ENCODE results near the gene RPL13. TPM values are rescaled to one million over a fixed set of nuclear protein-coding genes. Genes with fewer than 3 reads are reported as not detected.
"Not testable (repeated sequence)": the region's sequence is repeated elsewhere in the genome, so short reads cannot be mapped to it uniquely, and the experiment has no call there.

RPL13 gene
- total RNA-seq, 1 experiment from 2014 or later: 2,140 TPM

GRCh38 chr16:89567656-89568594 lies 7.4 kb downstream of the RPL13 start:
- Histone ChIP-seq H3K27me3 (replicated peaks; ENCODE audit: insufficient read depth, low read depth, low read length, poor library complexity) (no peaks in the 10 kb centered on the region), H3K4me3 (ENCODE audit: low read depth, low read length, poor library complexity, severe bottlenecking) (no peak overlapping the region), H3K9me3 (ENCODE audit: low read depth, low read length, poor library complexity, severe bottlenecking) (no peaks in the 10 kb centered on the region), H3K36me3 (ENCODE audit: insufficient read depth, low read length, poor library complexity, severe bottlenecking) (peaks cover 23% of the 10 kb centered on the region), H3K27ac (ENCODE audit: low read depth, low read length, poor library complexity, severe bottlenecking) (no peak overlapping the region), H3K4me1 (ENCODE audit: insufficient read depth, low read length, poor library complexity, severe bottlenecking) (peaks cover 31% of the 10 kb centered on the region)
- BruUV-seq (replicated peaks): no TSS peak
- intact Hi-C loops (cut with micrococcal nuclease; ENCODE audit: unreplicated experiment): no loop called here
- POLR2A ChIA-PET (ENCODE audit: low non-redundant PET): no interaction called here
- CTCF ChIA-PET: no interaction called here
- TF ChIP-seq EZH2 (IDR thresholded peaks at IDR 0.05; ENCODE audit: borderline replicate concordance, low read depth, low read length, poor library complexity, severe bottlenecking): no peak
- no peak for TF ChIP-seq CTCF (conservative IDR thresholded peaks at IDR 0.05; ENCODE audit: low read depth, low read length)
- no peak for DNase-seq (ENCODE audit: low spot score)

DNA sequence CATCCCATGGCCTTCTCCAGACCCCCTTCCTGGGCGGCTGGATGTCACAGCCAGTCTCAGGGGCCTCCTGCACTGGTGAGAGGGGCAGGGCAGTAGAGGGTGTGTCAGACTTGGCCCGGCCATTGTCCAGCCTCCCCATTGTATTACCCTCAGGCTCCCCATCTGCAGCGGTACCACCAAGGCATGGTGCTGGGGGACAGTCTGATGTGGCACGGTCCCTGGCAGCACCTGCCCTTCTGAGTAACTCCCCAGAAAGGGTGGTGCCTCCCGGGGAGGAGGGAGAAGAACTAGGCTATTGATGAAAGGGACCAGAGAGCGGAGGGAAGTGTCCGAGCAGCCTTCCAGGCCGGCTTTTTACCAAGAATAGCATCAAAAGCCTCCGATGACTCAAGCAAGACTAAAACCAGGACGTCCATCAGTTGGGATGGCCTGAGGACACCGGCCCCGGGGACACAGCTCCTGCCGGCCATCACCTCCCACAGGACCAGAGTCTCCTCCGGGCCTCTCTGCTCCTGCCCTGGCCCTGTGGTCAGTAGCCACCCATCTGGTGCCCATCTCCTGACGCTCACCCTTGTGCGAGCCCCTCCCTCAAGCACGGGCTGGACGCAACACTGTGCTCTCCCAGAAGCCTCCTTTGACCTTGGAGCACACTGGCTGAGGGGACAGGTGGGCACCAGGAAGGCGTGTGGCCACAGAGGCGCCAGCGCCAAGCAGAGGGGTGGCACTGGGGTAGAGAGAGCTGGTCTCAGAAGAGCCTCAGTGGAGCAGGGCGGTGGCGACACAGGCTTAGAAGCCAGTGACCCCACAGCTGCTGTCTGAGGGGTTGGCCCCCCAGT lies 9.2 kb downstream of the RPL13 start:
- Histone ChIP-seq H3K9me3 (ENCODE audit: low read depth, low read length, poor library complexity, severe bottlenecking) (no peaks in the 10 kb centered on the region), H3K27me3 (replicated peaks; ENCODE audit: insufficient read depth, low read depth, low read length, poor library complexity) (no peaks in the 10 kb centered on the region), H3K4me3 (ENCODE audit: low read depth, low read length, poor library complexity, severe bottlenecking) (no peak overlapping the region), H3K27ac (ENCODE audit: low read depth, low read length, poor library complexity, severe bottlenecking) (no peak overlapping the region), H3K36me3 (ENCODE audit: insufficient read depth, low read length, poor library complexity, severe bottlenecking) (peaks cover 5% of the 10 kb centered on the region), H3K4me1 (ENCODE audit: insufficient read depth, low read length, poor library complexity, severe bottlenecking) (peaks cover 26% of the 10 kb centered on the region)
- BruUV-seq (replicated peaks): no TSS peak
- no peak for DNase-seq (ENCODE audit: low spot score)
- POLR2A ChIA-PET (ENCODE audit: low non-redundant PET): interaction anchor here (0.6 kb wide), 1 partner anchor 117 kb away, joined by 5 read pairs; no protein-coding TSS in a partner anchor
- TF ChIP-seq CTCF (conservative IDR thresholded peaks at IDR 0.05; ENCODE audit: low read depth, low read length) (no peak), EZH2 (IDR thresholded peaks at IDR 0.05; ENCODE audit: borderline replicate concordance, low read depth, low read length, poor library complexity, severe bottlenecking) (no peak)
- CTCF ChIA-PET: no interaction called here
- intact Hi-C loops (cut with micrococcal nuclease; ENCODE audit: unreplicated experiment): no loop called here

DNA sequence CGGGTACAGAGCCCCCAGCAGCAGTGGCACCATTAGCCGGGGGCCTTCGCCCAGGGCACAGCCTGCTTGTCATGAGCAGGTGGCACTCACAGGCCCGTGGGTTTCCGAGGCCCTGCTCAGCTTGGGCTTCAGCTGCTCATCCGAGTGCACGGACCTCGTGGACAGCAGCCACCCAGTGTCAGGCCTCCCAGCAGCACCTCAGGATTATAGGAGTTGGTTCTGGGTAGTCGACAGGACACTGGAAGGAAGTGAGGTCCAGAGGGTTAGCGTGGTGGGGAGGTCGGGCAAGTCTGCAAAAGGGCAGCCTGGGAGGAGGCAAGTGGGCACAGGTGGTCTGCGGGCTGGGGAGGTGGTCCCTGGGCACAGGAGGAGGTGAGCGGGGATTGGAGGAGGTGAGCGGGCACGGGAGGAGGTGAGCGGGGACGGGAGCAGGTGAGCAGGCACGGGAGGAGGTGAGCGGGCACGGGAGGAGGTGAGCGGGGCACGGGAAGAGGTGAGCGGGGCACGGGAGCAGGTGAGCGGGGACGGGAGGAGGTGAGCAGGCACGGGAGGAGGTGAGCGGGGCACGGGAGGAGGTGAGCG lies 10.0 kb downstream of the RPL13 start:
- no peak for TF ChIP-seq CTCF (conservative IDR thresholded peaks at IDR 0.05; ENCODE audit: low read depth, low read length)
- TF ChIP-seq EZH2 (IDR thresholded peaks at IDR 0.05; ENCODE audit: borderline replicate concordance, low read depth, low read length, poor library complexity, severe bottlenecking): no peak
- BruUV-seq (replicated peaks): no TSS peak
- DNase-seq (ENCODE audit: low spot score): no peak
- H3K36me3 ChIP-seq (ENCODE audit: insufficient read depth, low read length, poor library complexity, severe bottlenecking): no peaks in the 10 kb centered on the region
- peaks cover 19% of the 10 kb centered on the region for H3K4me1 ChIP-seq (ENCODE audit: insufficient read depth, low read length, poor library complexity, severe bottlenecking)
- no peak overlapping the region for H3K27ac ChIP-seq (ENCODE audit: low read depth, low read length, poor library complexity, severe bottlenecking)
- ChIA-PET POLR2A (ENCODE audit: low non-redundant PET) (no interaction called here), CTCF (no interaction called here)
- intact Hi-C loops (cut with micrococcal nuclease; ENCODE audit: unreplicated experiment): no loop called here
- H3K27me3 ChIP-seq (replicated peaks; ENCODE audit: insufficient read depth, low read depth, low read length, poor library complexity): no peaks in the 10 kb centered on the region
- no peak overlapping the region for H3K4me3 ChIP-seq (ENCODE audit: low read depth, low read length, poor library complexity, severe bottlenecking)
- no peaks in the 10 kb centered on the region for H3K9me3 ChIP-seq (ENCODE audit: low read depth, low read length, poor library complexity, severe bottlenecking)

DNA sequence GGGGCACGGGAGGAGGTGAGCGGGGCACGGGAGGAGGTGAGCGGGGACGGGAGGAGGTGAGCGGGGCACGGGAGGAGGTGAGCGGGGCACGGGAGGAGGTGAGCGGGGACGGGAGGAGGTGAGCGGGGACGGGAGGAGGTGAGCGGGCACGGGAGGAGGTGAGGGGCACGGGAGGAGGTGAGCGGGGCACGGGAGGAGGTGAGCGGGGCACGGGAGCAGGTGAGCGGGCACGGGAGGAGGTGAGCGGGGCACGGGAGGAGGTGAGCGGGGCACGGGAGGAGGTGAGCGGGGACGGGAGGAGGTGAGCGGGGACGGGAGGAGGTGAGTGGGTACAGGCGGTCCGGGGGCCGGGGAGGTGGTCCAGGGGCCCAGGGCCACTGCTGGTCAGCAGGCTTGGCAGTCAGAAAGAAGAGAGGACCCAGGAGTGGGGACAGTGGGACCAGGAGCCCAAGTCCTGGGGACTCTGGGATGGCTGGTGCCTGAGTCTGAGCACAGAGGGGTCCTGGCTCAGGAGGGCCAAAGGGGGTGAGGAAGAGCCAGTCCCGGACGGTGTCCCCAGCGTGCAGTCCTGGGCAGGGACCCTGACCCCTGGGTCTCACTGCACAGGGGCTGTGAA lies 10.6 kb downstream of the RPL13 start:
- POLR2A ChIA-PET (ENCODE audit: low non-redundant PET); CTCF ChIA-PET; H3K27me3 ChIP-seq (replicated peaks; ENCODE audit: insufficient read depth, low read depth, low read length, poor library complexity); H3K4me3 ChIP-seq (ENCODE audit: low read depth, low read length, poor library complexity, severe bottlenecking); intact Hi-C loops (cut with micrococcal nuclease; ENCODE audit: unreplicated experiment); DNase-seq (ENCODE audit: low spot score); H3K9me3 ChIP-seq (ENCODE audit: low read depth, low read length, poor library complexity, severe bottlenecking); H3K36me3 ChIP-seq (ENCODE audit: insufficient read depth, low read length, poor library complexity, severe bottlenecking); H3K27ac ChIP-seq (ENCODE audit: low read depth, low read length, poor library complexity, severe bottlenecking); BruUV-seq (replicated peaks): not testable (repeated sequence)
- peaks cover 13% of the 10 kb centered on the region for H3K4me1 ChIP-seq (ENCODE audit: insufficient read depth, low read length, poor library complexity, severe bottlenecking)

All from A673 (cell line).